HepG2 (cell line): ENCODE data around the gene MS4A15.

Experiments used
- ATF6 ChIP-seq: sonication (generic); formaldehyde crosslinking; conservative IDR thresholded peaks from 2 replicates; pipeline ENCODE4 v1.4.0; 2020; ENCODE audit warnings: missing genetic modification reagents
- CTCF ChIP-seq: sonication (generic); formaldehyde crosslinking; IDR thresholded peaks from 2 replicates; pipeline ENCODE4 v1.5.0; 2020; ENCODE audit warnings: mild to moderate bottlenecking, missing genetic modification reagents, moderate library complexity
- SRF ChIP-seq: IDR thresholded peaks from 2 replicates; pipeline ENCODE4 v1.6.1; 2011; ENCODE audit warnings: mild to moderate bottlenecking, low read depth, low read length, moderate library complexity
- TF ChIP-seq, protein P1 (sequence below), 2 experiments: IDR thresholded peaks; 2 replicates each; pipeline ENCODE4 v1.6.1; 2011 to 2012; ENCODE audit warnings: low read length in 2 of 2, borderline replicate concordance in 1 of 2, low read depth in 1 of 2, mild to moderate bottlenecking in 1 of 2, moderate library complexity in 1 of 2
- TF ChIP-seq, protein P2 (sequence below): sonication (generic); formaldehyde crosslinking; IDR thresholded peaks from 2 replicates; pipeline ENCODE4 v1.4.0; 2020; ENCODE audit warnings: missing genetic modification reagents, mild to moderate bottlenecking, borderline replicate concordance
- TF ChIP-seq, protein P3 (sequence below): sonication (generic); formaldehyde crosslinking; IDR thresholded peaks from 2 replicates; pipeline ENCODE4 v1.4.0; 2020; ENCODE audit warnings: missing genetic modification reagents, borderline replicate concordance
- TF ChIP-seq, protein P4 (sequence below): IDR thresholded peaks from 2 replicates; pipeline ENCODE4 v1.6.1; 2012; ENCODE audit warnings: inconsistent platforms
- TF ChIP-seq, protein P5 (sequence below): sonication (generic); formaldehyde crosslinking; IDR thresholded peaks from 2 replicates; pipeline ENCODE4 v1.4.0; 2020; ENCODE audit warnings: missing genetic modification reagents

DNA sequence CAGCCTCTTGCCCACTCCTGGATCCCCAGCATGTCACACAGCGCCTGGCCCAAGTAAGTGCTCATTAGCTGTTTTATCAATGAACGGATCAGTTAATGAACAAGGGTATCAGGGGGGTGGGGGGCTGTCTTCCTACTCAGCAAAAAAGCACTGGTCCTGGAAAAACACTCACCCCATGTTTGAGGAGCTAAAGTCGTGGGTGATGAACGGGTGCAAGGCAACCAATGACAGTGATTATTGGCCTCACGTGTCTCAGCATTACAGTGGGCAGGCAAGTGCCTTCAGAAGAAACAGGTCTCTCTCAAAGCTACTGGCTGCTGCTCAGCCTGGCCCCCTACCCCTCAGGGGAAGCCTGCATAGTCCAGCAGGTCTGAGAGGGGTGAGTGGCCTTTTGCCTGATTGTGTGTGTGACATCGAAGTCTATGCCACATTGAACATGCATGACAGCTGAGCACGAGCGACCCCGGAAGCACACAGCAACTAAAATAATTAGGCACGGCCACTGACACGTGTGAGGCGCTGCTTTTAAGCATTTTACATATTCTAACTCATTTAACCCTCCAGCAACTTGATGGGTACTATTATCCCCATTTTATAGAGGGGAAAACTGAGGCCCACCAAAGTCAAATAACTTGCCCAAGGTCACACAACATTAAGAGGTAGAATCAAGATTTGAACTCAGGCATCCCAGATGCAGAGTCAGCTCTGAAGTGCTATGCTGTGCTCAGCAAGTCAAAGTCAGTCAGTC is 25.9 kb downstream of the MS4A15 start:
- TF ChIP-seq, protein P1, sequence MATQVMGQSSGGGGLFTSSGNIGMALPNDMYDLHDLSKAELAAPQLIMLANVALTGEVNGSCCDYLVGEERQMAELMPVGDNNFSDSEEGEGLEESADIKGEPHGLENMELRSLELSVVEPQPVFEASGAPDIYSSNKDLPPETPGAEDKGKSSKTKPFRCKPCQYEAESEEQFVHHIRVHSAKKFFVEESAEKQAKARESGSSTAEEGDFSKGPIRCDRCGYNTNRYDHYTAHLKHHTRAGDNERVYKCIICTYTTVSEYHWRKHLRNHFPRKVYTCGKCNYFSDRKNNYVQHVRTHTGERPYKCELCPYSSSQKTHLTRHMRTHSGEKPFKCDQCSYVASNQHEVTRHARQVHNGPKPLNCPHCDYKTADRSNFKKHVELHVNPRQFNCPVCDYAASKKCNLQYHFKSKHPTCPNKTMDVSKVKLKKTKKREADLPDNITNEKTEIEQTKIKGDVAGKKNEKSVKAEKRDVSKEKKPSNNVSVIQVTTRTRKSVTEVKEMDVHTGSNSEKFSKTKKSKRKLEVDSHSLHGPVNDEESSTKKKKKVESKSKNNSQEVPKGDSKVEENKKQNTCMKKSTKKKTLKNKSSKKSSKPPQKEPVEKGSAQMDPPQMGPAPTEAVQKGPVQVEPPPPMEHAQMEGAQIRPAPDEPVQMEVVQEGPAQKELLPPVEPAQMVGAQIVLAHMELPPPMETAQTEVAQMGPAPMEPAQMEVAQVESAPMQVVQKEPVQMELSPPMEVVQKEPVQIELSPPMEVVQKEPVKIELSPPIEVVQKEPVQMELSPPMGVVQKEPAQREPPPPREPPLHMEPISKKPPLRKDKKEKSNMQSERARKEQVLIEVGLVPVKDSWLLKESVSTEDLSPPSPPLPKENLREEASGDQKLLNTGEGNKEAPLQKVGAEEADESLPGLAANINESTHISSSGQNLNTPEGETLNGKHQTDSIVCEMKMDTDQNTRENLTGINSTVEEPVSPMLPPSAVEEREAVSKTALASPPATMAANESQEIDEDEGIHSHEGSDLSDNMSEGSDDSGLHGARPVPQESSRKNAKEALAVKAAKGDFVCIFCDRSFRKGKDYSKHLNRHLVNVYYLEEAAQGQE (IDR thresholded peaks at IDR 0.05; ENCODE audit: borderline replicate concordance in 1 of 2, low read depth in 1 of 2, low read length in 2 of 2): no peak
- TF ChIP-seq, protein P2, sequence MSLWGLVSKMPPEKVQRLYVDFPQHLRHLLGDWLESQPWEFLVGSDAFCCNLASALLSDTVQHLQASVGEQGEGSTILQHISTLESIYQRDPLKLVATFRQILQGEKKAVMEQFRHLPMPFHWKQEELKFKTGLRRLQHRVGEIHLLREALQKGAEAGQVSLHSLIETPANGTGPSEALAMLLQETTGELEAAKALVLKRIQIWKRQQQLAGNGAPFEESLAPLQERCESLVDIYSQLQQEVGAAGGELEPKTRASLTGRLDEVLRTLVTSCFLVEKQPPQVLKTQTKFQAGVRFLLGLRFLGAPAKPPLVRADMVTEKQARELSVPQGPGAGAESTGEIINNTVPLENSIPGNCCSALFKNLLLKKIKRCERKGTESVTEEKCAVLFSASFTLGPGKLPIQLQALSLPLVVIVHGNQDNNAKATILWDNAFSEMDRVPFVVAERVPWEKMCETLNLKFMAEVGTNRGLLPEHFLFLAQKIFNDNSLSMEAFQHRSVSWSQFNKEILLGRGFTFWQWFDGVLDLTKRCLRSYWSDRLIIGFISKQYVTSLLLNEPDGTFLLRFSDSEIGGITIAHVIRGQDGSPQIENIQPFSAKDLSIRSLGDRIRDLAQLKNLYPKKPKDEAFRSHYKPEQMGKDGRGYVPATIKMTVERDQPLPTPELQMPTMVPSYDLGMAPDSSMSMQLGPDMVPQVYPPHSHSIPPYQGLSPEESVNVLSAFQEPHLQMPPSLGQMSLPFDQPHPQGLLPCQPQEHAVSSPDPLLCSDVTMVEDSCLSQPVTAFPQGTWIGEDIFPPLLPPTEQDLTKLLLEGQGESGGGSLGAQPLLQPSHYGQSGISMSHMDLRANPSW (CRISPR knock-in tag): no peak
- TF ChIP-seq, protein P3, sequence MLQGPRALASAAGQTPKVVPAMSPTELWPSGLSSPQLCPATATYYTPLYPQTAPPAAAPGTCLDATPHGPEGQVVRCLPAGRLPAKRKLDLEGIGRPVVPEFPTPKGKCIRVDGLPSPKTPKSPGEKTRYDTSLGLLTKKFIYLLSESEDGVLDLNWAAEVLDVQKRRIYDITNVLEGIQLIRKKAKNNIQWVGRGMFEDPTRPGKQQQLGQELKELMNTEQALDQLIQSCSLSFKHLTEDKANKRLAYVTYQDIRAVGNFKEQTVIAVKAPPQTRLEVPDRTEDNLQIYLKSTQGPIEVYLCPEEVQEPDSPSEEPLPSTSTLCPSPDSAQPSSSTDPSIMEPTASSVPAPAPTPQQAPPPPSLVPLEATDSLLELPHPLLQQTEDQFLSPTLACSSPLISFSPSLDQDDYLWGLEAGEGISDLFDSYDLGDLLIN (CRISPR knock-in tag): no peak
- TF ChIP-seq, protein P4, sequence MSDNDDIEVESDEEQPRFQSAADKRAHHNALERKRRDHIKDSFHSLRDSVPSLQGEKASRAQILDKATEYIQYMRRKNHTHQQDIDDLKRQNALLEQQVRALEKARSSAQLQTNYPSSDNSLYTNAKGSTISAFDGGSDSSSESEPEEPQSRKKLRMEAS: no peak
- no peak for TF ChIP-seq CTCF (CRISPR knock-in tag)
- TF ChIP-seq ATF6: no peak
- TF ChIP-seq, protein P5, sequence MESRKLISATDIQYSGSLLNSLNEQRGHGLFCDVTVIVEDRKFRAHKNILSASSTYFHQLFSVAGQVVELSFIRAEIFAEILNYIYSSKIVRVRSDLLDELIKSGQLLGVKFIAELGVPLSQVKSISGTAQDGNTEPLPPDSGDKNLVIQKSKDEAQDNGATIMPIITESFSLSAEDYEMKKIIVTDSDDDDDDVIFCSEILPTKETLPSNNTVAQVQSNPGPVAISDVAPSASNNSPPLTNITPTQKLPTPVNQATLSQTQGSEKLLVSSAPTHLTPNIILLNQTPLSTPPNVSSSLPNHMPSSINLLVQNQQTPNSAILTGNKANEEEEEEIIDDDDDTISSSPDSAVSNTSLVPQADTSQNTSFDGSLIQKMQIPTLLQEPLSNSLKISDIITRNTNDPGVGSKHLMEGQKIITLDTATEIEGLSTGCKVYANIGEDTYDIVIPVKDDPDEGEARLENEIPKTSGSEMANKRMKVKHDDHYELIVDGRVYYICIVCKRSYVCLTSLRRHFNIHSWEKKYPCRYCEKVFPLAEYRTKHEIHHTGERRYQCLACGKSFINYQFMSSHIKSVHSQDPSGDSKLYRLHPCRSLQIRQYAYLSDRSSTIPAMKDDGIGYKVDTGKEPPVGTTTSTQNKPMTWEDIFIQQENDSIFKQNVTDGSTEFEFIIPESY (CRISPR knock-in tag): no peak
- no peak for TF ChIP-seq SRF
